Measurements from ENCODE around the gene SH3BP5. TPM values are rescaled to one million over a fixed set of nuclear protein-coding genes. Genes with fewer than 3 reads are reported as not detected.

SH3BP5 gene
- total RNA-seq, 1 experiment from 2014 or later, result 20.3 TPM

DNA sequence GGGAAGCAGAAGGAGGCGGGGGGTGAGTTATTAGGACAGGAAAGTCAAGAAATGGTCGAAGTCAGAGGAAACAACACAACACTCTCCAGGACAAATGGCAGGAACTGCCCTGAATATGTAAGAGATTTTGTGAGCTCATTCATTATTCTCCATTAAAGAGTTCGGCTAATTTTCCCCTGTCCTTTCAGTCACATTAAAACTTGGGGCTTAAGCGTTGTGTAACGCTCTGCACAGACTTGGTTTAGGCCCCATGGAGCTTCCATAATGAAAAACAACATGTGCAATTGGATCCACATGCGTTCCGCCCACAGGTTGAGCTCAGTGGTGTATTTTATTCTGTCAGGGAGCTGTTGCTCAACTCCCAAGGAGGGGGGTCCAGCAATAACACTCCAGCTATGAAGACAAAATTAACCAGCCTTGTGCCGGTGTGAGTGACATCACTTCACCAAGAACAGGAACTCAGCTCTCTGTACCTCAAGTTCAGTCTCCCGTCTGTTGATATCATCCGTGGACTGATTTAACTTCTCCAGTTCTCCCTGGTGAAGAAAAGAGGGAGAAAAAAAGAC is 2.3 kb downstream of the SH3BP5 start:
- peaks cover 54% of the 10 kb centered on the region for H3K4me1 ChIP-seq (ENCODE audit: insufficient read depth, low read length, poor library complexity, severe bottlenecking)
- no peaks in the 10 kb centered on the region for H3K9me3 ChIP-seq (ENCODE audit: low read depth, low read length, poor library complexity, severe bottlenecking)
- H3K36me3 ChIP-seq (ENCODE audit: insufficient read depth, low read length, poor library complexity, severe bottlenecking), result no peaks in the 10 kb centered on the region
- ChIA-PET CTCF (interaction anchor here (0.6 to 0.8 kb wide), 3 partner anchors 10 to 65 kb away, joined by 3 to 6 read pairs (median 6); no protein-coding TSS in a partner anchor), POLR2A (ENCODE audit: low non-redundant PET) (interaction anchor here (0.6 kb wide), 2 partner anchors 8 to 32 kb away, joined by 3 to 11 read pairs; no protein-coding TSS in a partner anchor)
- DNase-seq (ENCODE audit: low spot score), result peak; percentile 98
- intact Hi-C loops (cut with micrococcal nuclease; ENCODE audit: unreplicated experiment), result loop anchor here (2.0 to 5.0 kb wide), 2 partner anchors 47 to 61 kb away; no protein-coding TSS in a partner anchor
- H3K4me3 ChIP-seq (ENCODE audit: low read depth, low read length, poor library complexity, severe bottlenecking), result peak overlapping the region; percentile 89
- TF ChIP-seq, protein P1, sequence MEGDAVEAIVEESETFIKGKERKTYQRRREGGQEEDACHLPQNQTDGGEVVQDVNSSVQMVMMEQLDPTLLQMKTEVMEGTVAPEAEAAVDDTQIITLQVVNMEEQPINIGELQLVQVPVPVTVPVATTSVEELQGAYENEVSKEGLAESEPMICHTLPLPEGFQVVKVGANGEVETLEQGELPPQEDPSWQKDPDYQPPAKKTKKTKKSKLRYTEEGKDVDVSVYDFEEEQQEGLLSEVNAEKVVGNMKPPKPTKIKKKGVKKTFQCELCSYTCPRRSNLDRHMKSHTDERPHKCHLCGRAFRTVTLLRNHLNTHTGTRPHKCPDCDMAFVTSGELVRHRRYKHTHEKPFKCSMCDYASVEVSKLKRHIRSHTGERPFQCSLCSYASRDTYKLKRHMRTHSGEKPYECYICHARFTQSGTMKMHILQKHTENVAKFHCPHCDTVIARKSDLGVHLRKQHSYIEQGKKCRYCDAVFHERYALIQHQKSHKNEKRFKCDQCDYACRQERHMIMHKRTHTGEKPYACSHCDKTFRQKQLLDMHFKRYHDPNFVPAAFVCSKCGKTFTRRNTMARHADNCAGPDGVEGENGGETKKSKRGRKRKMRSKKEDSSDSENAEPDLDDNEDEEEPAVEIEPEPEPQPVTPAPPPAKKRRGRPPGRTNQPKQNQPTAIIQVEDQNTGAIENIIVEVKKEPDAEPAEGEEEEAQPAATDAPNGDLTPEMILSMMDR (conservative IDR thresholded peaks at IDR 0.05; ENCODE audit: low read depth, low read length), result no peak
- no peak for TF ChIP-seq EZH2 (IDR thresholded peaks at IDR 0.05; ENCODE audit: borderline replicate concordance, low read depth, low read length, poor library complexity, severe bottlenecking)
- H3K27ac ChIP-seq (ENCODE audit: low read depth, low read length, poor library complexity, severe bottlenecking), result peak overlapping the region; percentile 67
- no peaks in the 10 kb centered on the region for H3K27me3 ChIP-seq (replicated peaks; ENCODE audit: insufficient read depth, low read depth, low read length, poor library complexity)
- BruUV-seq (replicated peaks), result no TSS peak

DNA sequence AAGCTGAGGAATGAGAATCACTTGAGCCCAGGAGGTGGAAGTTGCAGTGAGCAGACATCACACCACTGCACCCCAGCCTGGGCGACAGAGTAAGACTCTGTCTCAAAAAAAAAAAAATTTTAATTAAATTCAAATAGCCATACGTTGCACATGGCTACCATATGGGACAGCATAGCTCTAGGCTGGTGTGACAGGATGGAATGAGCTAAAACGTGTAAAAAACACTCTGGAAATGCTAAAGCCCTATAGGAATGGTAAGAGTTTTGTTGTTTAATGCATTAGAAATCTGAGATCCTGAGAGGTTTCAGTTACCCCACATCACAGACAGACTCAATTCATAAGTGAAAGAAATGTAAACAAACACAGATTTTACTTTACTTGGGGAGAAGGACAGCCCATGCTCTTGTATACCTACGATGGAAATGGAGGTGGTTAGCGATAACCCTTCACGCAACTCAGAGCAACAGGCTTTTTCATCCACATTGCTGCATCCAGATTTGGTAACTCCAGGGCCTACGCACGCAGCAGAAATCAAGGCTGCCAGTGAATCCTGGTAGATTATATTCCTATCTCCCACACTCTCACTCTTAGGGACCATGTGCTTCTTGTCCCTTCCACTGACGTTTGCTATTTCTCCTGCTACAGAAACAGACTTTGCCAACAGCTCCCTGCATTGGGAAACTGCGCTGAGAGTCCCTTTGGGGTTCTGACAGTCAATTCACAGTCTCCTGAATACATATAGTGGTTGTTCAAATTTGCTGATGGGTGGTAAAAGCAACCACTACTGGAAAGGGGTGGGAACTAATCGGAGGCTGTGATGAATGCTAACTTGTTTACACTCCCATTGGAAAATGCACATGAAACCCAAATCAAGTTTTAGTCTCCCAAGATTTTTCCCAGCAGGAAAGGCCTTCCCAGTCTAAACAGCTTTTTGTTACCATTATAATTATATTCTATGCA is 3.1 kb downstream of the SH3BP5 start:
- no TSS peak for BruUV-seq (replicated peaks)
- CTCF ChIA-PET, result interaction anchor here (0.6 to 0.8 kb wide), 2 partner anchors 61 to 64 kb away, joined by 6 read pairs; no protein-coding TSS in a partner anchor

DNA sequence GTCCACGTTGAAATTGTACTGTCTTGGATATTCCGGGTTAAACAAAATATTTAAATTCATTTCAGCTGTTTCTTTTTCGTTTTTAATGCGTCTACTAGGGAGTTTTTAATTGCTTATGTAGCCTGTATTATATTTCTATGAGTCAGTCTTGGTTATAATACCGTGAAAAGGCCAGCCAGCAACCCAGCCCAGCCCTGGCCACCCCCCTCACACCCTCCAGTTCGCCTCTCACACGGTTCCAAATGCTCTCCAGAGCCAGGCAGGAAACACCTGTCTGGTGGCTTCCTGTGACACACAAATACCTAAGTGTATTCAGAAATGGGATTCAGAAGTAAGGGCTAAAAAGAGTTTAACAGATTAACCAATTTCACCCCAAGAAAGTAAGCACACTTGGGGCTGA is 4.4 kb downstream of the SH3BP5 start:
- no TSS peak for BruUV-seq (replicated peaks)
- Histone ChIP-seq H3K9me3 (ENCODE audit: low read depth, low read length, poor library complexity, severe bottlenecking) (no peaks in the 10 kb centered on the region), H3K4me3 (ENCODE audit: low read depth, low read length, poor library complexity, severe bottlenecking) (no peak overlapping the region), H3K27ac (ENCODE audit: low read depth, low read length, poor library complexity, severe bottlenecking) (no peak overlapping the region), H3K4me1 (ENCODE audit: insufficient read depth, low read length, poor library complexity, severe bottlenecking) (peaks cover 62% of the 10 kb centered on the region), H3K36me3 (ENCODE audit: insufficient read depth, low read length, poor library complexity, severe bottlenecking) (no peaks in the 10 kb centered on the region), H3K27me3 (replicated peaks; ENCODE audit: insufficient read depth, low read depth, low read length, poor library complexity) (no peaks in the 10 kb centered on the region)
- TF ChIP-seq, protein P1 (conservative IDR thresholded peaks at IDR 0.05; ENCODE audit: low read depth, low read length), result no peak
- no peak for TF ChIP-seq EZH2 (IDR thresholded peaks at IDR 0.05; ENCODE audit: borderline replicate concordance, low read depth, low read length, poor library complexity, severe bottlenecking)
- DNase-seq (ENCODE audit: low spot score), result peak; percentile 32
- intact Hi-C loops (cut with micrococcal nuclease; ENCODE audit: unreplicated experiment), result no loop called here
- POLR2A ChIA-PET (ENCODE audit: low non-redundant PET), result interaction anchor here (0.6 kb wide), 1 partner anchor 1433 kb away, joined by 3 read pairs; no protein-coding TSS in a partner anchor
- CTCF ChIA-PET, result interaction anchor here (0.7 kb wide), 1 partner anchor 113 kb away, joined by 3 read pairs; no protein-coding TSS in a partner anchor

More for the DNA sequence above, 3.1 kb downstream of the SH3BP5 start:
- H3K27me3 ChIP-seq (replicated peaks; ENCODE audit: insufficient read depth, low read depth, low read length, poor library complexity), result no peaks in the 10 kb centered on the region
- no peak overlapping the region for H3K4me3 ChIP-seq (ENCODE audit: low read depth, low read length, poor library complexity, severe bottlenecking)
- DNase-seq (ENCODE audit: low spot score), result peak; percentile 46
- POLR2A ChIA-PET (ENCODE audit: low non-redundant PET), result interaction anchor here (0.6 to 0.7 kb wide), 2 partner anchors 7 to 47 kb away, joined by 3 to 11 read pairs; no protein-coding TSS in a partner anchor
- no peaks in the 10 kb centered on the region for H3K9me3 ChIP-seq (ENCODE audit: low read depth, low read length, poor library complexity, severe bottlenecking)
- H3K4me1 ChIP-seq (ENCODE audit: insufficient read depth, low read length, poor library complexity, severe bottlenecking), result peaks cover 62% of the 10 kb centered on the region
- intact Hi-C loops (cut with micrococcal nuclease; ENCODE audit: unreplicated experiment), result loop anchor here (2.0 to 5.0 kb wide), 2 partner anchors 48 to 61 kb away; no protein-coding TSS in a partner anchor
- no peak for TF ChIP-seq EZH2 (IDR thresholded peaks at IDR 0.05; ENCODE audit: borderline replicate concordance, low read depth, low read length, poor library complexity, severe bottlenecking)
- TF ChIP-seq, protein P1 (conservative IDR thresholded peaks at IDR 0.05; ENCODE audit: low read depth, low read length), result no peak
- H3K27ac ChIP-seq (ENCODE audit: low read depth, low read length, poor library complexity, severe bottlenecking), result peak overlapping the region; percentile 67
- no peaks in the 10 kb centered on the region for H3K36me3 ChIP-seq (ENCODE audit: insufficient read depth, low read length, poor library complexity, severe bottlenecking)
